Inflammatory macrophage (primary cell): ENCODE results near the gene NFAT5.
"Not testable (repeated sequence)": the region's sequence is repeated elsewhere in the genome, so short reads cannot be mapped to it uniquely, and the experiment has no call there.

Experiments
- DNase-seq, 2 donors: peaks; one replicate each; pipeline ENCODE4 v3.0.0-alpha.2; 2020 to 2022

Gene NFAT5

DNA sequence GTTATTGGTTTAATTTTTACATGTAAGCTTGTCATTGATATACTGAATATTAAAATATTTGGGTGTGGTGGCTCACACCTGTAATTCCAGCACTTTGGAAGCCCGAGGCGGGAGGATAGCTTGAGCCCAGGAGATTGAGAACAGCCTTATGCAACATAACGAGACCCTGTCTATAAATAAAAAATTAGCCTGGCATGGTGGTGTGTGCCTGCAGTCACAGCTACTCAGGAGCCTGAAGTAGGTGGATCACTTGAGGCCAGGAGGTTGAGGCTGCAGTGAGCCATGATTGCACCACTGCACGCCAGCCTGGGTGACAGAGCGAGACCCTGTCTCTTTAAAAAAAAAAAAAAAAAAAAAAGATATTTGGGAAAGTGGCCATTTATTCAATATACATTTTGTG lies 32.3 kb downstream of the NFAT5 start:
- DNase-seq, result no peak

DNA sequence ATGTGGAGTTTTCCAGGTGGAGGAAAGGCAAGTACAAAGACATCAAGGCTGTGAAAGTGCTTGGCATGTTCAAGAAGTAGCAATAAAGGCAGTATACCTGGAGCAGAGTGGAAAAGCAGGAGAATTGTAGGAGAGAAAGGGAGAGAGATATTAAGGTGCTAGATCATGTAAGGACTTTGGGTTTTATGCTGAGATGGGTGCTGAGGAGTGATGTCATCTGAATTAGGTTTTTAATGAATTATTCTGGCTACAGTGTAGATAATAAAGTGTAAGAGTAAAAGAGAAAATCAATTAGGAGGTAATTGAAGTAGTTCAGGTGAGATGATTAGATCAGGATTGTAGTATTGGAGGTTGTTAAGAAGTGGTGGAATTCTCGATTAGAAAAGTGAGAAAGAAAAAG lies 34.0 kb downstream of the NFAT5 start:
- no peak for DNase-seq

DNA sequence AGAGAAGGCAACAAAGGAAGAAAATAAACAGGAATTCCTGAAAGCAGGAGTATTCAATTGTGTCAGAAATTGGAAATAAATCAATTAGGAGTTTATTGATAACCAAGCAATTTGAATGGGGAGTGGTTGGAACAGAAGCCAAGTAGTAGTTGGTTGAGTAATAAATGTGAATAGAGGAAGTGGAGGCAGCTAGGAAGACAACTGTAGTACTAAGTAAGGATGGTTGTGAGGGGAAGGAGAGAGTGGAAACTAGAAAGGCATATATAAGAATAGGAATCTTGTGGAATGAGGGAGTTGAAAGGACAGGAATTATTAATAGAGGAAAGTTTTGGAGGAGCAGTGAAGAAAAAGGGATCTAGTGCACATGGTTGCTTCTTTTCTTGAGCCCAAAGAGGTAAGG lies 34.4 kb downstream of the NFAT5 start:
- DNase-seq, result peak; percentile 9 to 36

DNA sequence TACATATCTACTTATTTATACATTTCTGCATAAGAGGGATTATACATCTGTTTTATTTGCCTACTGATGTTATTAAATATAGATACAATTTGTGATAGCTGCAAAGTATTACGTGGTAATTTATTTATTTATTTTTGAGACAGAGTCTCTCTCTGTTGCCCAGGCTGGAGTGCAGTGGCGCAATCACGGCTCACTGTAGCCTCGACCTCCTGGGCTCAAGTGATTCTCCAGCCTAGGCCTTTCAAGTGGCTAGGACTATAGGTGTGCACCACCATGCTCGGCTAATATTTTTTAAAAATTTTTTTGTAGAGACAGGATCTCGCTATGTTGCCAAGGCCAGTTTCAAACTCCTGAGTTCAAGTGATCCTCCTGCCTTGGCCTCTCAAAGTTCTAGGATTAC lies 35.5 kb downstream of the NFAT5 start:
- no peak for DNase-seq

DNA sequence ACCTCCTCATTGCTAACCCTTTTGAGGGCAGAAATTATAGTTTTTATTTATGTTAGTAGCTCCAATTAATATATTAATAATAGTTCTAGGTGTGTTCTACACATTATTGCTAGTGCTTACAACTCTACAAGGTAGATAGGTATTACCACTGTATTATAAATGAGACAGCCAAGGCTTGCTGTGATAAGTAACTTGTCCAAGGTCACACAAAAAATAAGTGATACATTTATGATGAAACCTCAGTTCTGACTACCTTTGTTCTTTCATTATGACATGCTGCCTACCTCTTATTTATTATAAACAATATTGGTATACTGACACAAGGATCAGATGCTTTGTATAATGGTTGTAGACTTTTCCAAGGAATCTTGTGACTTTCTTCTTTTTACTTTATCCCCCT lies 41.2 kb downstream of the NFAT5 start:
- no peak for DNase-seq

DNA sequence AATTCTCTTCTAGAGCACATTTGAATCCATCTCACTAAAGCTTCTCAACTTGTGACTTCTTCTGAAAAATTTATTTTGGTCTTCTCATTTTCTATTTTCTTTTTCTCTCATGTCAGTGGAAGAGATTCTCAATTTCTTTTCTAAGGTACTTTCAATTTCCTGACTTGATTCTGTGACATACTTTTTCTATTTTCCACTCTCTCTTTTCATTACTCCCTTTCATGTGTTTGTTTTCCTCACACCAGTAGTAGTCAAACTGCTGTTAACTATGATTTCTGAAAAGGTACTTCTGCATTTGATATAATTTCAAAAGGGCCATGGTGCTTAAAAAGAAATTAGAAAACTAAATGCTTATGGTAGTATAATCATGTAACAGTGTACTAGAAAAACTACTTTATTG lies 41.9 kb downstream of the NFAT5 start:
- no peak for DNase-seq

DNA sequence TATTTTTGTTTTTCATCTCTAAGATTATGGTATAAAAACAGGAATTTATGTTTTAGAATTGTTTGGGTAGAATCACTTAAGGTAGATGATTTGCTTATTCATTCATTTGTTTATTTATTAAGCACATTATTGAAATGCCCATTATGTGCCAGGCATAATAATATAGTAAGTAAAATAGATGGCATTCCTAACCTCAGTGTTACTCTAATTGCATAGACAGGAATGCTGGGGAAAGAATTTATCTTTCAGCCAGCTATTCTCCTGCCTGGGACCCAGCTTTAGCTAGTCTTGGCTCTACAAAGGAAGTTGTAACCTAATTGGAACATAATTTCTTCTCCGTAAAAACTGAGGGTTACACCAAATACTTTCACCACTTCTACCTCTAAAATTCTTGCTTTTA lies 44.6 kb downstream of the NFAT5 start:
- no peak for DNase-seq

DNA sequence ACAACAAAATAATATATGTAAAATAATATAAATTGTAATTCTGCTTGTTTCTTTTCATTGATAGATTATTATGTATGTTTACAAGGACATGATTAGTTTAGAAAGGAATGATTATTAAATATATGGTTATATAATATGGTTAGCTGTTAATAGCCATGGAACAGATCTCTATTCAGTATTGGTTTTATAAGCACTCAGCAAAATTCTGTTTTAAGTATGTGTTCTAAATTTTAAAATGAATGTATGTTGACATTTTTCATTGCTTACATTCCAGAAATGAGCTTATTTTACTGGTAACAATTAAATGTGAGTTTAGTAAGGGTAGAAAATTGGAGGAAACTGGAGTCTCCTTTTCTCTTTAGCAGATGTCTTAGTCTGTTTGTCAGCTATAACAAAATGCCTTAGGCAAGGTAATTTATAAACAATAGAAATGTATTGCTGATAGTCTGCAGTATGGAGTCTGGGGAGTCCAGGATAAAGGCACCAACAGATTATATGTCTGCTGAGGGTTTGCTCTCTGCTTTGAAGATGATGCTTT lies 45.4 kb downstream of the NFAT5 start:
- no peak for DNase-seq

DNA sequence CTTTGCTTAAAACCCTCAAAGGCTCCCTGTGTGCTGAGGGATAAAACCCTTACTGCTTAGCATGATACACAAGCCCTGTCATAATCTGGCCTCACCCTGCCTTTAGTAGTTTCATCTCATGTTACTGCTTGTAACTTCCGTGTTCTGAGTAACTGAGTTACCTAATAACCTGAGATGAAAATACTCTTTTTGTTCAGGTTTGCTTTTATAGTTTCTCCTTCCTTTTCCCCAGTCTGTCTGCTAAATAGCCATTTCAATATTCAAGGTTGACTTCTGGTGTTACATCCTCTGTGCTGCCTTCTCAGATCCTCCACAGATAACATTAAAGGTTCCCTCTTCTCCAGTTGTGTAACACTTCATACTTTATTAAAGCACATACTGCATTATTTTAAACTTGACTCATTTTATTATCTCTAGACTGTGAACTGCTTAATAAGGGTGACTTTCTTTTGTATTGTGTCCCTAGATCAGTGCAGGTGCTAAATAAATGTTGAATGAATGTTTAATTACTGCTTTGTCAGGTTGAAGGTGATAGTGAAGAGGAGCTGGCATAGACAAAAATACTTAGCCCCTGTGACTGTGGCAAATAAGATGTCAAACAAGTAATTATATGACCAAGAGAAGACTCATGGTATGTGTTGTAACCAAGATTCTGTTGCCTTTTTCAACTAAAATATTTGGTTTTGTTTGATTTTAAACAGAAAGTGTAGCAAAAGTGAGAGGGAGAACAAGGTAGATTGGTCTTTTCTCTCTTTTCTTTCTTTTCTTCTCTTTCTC lies 47.8 kb downstream of the NFAT5 start:
- peak in 1 of 2 donors; percentile 15 for DNase-seq

DNA sequence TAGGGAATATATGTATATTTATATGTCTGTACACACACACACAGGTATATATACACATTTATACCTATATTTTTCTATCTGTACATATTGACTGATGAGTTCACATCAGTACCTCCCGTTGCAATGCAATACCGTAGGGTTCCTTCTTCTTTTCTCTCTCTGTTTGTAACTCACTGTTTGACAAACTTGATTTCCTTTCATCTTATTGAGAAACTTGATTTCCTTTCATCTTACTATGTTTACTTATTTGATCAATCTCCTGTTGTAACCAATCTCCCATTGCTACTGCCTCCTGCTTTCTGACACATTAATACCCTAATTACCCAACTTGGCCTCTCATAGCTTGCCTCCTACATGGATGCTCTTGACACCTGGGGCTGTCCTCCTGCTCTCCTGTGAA lies 49.8 kb downstream of the NFAT5 start:
- no peak for DNase-seq

DNA sequence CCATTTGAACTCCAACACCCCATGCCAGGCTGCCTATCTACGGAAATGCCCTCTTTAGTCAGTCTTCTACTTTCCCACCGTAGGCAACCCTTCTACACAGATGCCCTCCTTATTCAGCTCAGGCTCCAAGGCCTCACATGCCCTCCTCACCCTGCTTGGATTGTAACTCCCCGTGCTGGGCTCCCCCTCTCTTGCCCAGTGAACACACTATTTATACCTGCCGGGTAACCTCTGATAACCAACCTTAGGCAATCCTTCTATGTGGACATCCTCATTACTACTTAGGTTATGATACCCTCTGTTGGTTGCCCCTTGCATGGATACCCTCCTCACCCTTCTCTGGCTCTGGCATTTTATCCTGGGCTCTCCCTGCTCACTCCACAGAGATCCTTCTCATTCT lies 50.3 kb downstream of the NFAT5 start:
- DNase-seq, result no peak

DNA sequence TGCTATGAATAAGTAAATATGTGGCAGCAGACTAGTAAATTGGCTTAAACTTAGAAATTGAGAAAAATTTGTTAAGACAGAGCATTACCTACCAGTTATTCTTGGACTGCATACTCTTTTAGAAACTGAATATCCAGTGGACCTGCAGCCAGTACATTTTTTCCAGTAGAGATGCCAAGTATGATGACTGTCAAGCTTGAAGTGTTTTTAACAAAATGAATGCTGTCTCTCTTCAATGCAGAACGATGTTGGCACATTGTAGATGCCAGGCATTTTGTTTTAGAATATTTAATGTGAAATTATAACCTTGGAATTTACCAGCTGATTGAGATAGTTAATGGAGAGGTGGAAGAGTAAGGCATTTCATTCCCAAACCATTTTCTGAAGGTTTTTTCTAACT lies 52.5 kb downstream of the NFAT5 start:
- DNase-seq, result no peak

DNA sequence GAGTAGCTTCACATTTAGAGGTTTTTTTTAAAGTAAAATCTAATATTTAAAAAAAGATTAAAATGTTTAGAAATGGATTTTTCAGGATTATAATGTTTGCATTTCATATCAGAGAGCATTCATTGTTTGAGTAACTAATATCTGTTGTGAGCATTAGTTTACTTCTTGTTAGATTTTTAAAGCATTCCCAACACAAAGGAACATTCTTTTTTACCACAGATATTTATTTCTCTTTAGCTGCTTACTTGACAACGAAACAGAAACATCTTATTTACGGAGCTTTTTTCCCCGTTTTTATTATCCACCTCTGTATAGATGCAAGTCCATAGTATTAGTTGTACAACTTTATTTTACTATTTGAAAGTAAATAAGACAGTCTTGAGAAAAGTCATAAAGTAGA lies 53.0 kb downstream of the NFAT5 start:
- DNase-seq, result no peak

DNA sequence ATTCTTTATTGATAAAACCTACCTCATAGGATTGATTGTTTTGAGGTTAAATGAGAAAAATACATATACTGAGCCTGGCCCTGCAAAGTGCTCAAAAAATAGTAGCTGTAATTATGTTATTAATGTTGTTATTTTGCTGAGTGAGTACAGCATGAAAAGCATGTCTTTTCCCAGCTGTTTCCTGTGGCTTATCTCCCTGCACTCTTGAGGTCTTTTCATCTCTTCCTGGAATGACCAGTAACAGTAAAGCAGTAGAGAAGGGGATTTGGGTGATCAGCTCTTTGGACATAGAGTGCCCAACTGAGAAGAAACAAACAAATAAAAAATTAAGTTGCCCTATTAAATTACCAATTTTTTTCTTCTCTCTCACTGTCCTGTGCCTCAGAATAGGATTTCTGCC lies 53.7 kb downstream of the NFAT5 start:
- no peak for DNase-seq

DNA sequence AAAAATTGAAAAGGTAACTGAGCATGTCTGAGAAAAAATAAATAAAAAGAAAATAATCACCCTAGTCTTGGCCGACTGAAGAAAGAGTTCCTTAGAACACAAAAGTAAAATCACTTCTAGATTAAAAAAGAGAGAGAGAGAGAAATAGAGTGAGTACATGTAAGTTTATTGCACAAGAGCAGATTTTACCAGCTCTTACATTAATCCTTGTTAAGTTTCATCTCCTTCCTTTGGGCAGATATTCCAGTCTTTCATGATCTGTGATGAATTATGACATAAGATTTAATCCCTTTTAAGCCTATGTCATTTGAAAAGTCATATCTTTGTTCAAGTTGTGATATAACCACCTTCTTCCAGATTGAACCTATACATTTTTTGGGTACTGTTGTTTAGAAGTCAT lies 54.8 kb downstream of the NFAT5 start:
- no peak for DNase-seq

DNA sequence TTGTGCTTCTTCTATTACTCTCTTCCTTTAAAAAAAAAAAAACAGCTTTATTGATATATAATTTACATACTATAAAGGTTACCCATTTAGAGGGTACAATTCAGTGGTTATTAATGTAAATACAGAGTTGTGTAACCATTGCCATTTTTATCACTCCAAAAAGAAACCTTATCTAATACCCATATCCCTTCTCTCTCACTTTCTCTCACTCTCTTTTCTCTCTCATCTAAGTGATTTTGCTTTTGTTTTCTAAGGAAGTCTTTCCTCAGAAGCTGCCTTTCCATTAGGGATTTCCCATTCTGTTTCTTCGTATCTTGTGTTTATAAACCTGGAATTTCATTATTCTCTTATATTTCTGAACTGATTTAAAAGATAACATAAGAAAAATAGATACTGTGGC lies 55.5 kb downstream of the NFAT5 start:
- DNase-seq, result no peak

DNA sequence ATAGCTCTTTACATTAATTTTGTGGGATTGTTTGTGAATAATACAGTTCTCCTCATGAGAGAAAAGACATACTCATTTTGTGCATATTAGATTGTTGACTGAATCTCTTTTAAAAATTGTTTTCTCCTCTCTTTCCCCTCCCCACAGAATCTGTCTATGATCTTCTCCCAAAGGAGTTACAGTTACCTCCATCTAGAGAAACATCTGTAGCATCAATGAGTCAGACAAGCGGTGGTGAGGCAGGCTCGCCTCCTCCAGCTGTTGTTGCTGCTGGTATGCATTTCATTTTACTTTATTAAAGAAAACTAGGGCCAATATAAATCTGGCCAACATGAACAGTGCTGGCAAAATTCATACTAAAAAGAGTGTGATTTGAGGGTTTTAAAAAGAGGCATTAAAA lies 60.5 kb downstream of the NFAT5 start:
- DNase-seq, result no peak

DNA sequence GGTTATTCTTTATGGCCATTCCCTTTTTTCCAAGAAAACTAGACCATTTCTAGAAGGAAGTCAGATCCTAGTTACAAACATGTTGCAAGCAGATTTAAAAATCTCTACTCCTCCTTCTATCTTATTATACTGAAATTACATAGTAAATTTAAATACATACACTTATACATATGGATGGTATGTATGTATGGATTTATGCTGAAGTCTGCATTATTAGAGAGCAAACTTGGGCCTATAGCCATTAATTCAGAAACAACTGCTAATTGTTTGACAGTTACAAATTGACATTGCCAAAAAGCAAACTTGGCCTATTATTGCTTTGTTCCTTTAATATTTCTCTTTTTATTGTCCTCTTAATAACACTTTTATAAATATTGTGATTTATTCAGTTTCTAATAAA lies 67.1 kb downstream of the NFAT5 start:
- no peak for DNase-seq

DNA sequence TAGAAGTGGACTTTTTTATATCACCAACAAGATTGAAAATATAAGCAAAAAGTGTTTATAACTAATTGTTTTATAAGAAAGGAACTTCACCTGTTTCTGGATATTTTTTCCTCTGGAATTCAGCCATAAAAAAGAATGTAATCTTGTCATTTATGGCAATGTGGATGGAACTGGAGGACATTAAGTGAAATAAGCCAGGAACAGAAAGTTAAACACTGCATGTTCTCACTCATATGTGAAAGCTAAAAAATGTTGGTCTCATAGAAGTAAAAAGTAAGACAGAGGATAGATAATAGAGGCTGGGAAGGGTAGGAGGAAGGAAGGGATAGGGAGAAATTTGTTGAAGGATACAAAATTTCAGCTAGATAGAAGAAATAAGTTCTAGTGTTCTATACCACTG lies 67.6 kb downstream of the NFAT5 start:
- DNase-seq, result no peak

DNA sequence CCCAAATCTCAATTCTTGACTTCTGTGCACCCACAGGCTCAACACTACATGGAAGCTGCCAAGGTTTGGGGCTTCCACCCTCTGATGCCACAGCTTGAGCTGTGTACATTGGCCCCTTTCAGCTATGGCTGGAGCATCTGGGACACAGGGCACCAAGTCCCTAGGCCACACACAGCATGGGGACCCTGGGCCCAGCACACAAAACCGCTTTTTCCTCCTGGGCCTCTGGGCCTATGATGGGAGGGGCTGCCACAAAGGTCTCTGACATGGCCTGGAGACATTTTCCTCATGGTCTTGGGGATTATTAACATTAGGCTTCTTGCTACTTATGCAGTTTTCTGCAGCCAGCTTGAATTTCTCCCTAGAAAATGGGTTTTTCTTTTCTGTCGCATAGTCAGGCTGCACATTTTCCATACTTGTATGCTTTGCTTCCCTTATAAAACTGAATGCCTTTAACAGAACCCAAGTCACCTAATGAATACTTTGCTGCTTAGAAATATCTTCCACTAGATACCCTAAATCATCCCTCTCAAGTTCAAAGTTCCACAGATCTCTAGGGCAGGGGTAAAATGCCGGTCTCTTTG lies 70.9 kb downstream of the NFAT5 start:
- not testable (repeated sequence) for DNase-seq

DNA sequence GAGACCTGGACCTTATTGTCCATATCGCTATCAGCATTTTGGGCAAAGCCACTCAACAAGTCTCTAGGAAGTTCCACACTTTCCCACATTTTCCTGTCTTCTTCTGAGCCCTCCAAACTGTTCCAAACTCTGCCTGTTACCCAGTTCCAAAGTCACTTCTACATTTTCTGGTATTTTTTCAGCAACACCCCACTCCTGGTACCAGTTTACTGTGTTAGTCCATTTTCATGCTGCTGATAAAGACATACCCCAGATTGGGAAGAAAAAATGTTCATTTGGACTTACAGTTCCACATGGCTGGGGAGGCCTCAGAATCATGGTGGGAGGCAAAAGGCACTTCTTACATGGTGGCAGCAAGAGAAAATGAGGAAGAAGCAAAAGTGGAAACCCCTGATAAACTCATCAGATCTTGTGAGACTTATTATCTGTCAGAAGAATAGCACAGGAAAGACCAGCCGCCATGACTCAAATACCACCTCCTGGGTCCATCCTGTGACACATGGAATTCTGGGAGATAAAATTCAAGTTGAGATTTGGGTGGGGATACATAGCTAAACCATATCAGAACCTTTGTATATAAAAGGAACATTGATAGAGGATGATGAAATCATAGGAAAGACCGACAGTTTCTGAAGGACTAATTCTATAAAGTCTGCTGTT lies 71.6 kb downstream of the NFAT5 start:
- not testable (repeated sequence) for DNase-seq

DNA sequence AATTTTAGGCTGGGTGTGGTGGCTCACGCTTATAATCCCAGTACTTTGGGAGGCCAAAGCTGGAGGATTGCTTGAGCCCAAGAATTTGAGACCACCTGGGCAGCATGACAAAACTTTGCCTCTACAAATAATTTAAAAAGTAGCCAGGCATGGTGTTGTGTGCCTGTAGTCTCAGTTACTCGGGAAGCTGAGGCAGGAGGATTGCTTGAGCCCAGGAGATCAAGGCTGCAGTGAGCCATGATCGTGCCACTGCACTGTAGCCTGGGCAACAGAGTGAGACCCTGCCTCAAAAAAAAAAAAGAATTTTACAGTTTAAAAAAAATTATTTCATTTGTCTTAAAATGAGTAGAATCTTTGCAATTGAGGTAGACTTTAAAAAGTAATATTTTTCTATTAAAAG lies 78.2 kb downstream of the NFAT5 start:
- DNase-seq, result not testable (repeated sequence)

DNA sequence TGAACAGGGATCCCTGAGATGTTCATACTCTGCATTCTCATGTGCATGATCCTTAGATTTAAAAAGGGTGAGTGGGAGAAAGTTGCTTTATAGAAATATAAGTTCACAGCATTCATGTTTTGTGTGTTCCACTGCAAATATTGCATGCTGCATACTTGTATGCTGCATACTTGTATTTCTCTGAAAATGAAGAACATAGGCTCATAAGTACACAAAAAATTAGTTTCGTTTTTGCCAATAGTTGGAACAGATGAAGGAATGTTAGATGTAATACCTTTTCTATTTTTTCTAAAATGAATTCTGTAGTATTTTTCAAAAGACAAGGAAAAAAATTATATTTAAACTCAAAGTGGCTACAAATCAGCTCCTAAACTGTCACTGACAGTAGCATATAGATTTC lies 79.0 kb downstream of the NFAT5 start:
- DNase-seq, result no peak

DNA sequence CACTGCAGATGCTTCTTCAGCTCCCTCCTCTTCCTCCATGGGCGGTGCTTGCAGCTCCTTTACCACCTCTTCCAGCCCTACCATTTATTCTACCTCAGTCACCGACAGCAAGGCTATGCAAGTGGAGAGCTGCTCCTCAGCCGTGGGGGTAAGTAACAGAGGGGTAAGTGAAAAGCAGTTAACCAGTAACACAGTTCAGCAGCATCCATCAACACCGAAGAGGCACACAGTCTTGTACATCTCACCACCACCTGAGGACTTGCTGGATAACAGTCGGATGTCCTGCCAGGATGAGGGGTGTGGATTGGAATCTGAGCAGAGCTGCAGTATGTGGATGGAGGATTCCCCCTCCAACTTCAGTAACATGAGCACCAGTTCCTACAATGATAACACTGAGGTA lies 81.3 kb downstream of the NFAT5 start:
- no peak for DNase-seq
